Measurements from ENCODE around the gene SPECC1.
"Not testable (repeated sequence)": the region's sequence is repeated elsewhere in the genome, so short reads cannot be mapped to it uniquely, and the experiment has no call there.

Gene SPECC1

DNA sequence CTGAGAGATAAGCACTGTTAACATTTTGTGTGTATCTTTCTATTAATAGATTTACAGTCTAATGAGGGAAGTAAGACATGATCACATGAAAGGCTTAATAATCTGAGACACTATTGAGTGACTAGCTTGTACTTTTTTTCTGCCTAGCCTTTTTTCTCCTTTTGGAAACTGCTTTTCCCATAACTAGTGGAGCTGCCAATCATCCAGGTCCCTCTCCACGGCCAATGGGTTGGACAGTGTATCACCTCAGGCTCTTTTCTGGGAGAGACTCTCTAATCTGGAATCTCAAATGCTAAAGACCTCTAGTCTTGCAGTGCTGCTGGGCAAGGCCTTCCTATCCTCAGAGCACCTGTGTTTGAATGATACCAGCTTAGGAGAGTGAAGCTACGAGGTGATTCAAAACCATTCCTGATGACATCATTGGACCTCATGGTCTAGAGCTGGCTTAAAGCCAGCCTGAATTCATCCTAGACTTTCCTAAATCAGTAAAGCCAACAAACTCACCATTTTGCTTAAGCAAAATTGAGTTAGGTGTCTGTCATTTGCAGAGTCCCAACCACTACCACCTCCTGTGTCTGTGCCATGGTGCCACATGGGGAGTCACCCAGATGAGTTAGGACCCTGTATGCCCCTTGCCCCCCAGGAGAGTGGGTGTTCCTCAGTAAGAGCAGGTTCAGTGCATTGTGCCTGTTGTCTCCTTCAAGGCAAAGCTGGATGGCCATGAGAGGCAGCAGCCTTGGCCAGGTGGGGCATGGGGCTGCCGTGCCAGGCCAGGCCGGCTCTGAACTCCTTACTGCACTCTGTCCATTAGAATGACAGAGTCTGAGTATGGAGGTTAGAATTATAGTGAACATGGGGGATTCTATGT is 62.9 kb downstream of the SPECC1 start:
- peak in 1 of 2 experiments; percentile 21 for DNase-seq
- TF ChIP-seq POLR2A (IDR thresholded peaks at IDR 0.05; ENCODE audit: low read length) (no peak), GATA1 (IDR thresholded peaks at IDR 0.05; ENCODE audit: low read depth, low read length) (no peak)

DNA sequence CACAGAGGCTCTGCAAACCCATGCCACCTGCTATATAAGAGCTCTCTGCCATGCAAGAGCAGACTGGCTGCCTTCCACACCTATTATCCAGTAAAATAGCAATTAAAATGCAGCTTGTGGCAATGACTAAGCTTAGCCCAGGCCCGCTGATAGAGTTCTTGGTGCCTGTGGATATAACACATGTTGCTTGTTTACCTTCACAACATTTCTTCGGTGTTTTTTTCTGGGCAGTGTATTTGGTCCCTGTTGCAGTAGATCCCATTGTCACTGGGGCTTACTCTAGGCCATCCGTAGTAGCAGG is 63.5 kb downstream of the SPECC1 start:
- TF ChIP-seq POLR2A (IDR thresholded peaks at IDR 0.05; ENCODE audit: low read length) (no peak), GATA1 (IDR thresholded peaks at IDR 0.05; ENCODE audit: low read depth, low read length) (no peak)
- no peak for DNase-seq

GRCh38 chr17:20073055-20073979 is 64.2 kb downstream of the SPECC1 start:
- DNase-seq, result peak; percentile 17 to 26
- TF ChIP-seq GATA1 (IDR thresholded peaks at IDR 0.05; ENCODE audit: low read depth, low read length) (no peak), POLR2A (IDR thresholded peaks at IDR 0.05; ENCODE audit: low read length) (no peak)

DNA sequence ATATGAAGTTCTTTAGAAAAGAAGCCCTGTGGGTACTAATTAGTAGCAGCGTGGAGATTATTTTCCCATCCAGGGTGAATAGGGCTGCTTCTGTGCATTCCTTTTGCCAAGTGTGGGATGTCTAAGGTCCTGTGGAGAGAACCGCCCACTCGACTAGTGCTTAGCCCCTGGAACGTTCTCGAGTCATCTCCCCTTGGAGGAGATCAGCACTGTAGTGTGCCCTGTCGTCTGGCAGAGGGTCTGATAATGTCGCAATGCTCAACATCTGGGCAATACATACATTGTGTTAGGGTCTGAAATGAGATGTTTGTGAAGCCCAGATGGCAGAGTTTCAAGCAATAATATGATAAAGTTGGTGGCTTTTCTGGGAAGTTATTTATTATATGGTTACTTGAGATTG is 64.8 kb downstream of the SPECC1 start:
- DNase-seq, result peak in 1 of 2 experiments; percentile 10
- no peak for TF ChIP-seq POLR2A (IDR thresholded peaks at IDR 0.05; ENCODE audit: low read length)
- no peak for TF ChIP-seq GATA1 (IDR thresholded peaks at IDR 0.05; ENCODE audit: low read depth, low read length)

- no peak for TF ChIP-seq POLR2A (IDR thresholded peaks at IDR 0.05; ENCODE audit: low read length)
- no peak for TF ChIP-seq GATA1 (IDR thresholded peaks at IDR 0.05; ENCODE audit: low read depth, low read length)
These were observed 65.3 kb downstream of the SPECC1 start for GRCh38 chr17:20074489-20074888.

GRCh38 chr17:20076137-20076536 is 67.0 kb downstream of the SPECC1 start:
- not testable (repeated sequence) for DNase-seq

More at GRCh38 chr17:20074489-20074888, 65.3 kb downstream of the SPECC1 start:
- no peak for DNase-seq

DNA sequence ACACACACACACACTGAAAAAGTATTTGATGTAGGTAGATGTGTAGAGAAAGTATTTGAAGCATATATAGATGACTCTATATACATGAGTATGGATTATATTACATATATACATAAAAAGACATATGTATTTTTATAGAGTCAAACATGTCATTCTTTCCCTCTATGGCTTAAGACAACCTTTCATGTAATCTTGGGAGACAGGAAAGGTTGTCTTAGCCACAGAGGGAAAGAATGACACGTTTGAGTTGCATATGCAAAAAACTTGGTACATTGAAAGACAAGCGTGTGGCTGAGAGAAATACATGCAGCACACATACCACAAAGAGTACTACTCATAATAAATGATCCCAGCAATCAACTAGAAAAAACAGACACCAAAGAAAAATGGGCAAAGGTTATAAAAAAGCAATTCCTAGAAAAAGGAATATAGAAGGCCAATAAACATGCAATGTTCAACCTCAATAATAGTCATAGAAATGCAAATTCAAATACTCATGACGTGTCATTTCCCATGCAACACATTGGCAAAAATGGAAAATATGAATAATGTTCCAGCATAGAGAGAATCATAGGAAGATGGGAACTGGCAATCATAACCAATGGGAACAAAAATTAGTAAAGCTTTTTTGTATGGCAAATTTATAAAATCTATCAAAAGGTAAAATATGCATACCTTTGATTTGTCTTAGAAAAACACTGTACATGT is 69.0 kb downstream of the SPECC1 start:
- DNase-seq, result no peak
- no peak for TF ChIP-seq POLR2A (IDR thresholded peaks at IDR 0.05; ENCODE audit: low read length)
- TF ChIP-seq GATA1 (IDR thresholded peaks at IDR 0.05; ENCODE audit: low read depth, low read length), result no peak

DNA sequence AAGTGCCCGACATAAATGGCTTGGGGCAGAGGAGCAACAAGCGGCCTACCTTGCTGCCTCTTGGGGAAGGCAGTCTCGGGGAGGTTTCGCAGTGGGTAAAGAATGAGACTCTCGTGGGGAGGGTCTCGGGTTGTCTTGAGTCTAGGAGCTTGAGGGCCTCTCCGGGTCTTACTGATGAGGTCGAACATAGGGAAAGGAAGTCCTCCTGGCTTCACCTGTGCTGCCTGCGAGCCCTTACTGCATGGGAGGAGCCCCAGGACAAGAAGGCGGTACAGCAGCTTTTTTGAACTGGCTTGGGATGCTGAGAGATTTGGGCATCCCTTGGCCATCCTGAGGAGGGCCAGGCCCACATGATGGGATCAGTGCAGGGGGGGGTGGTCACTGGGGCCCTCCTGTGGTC is 71.4 kb downstream of the SPECC1 start:
- DNase-seq, result no peak

DNA sequence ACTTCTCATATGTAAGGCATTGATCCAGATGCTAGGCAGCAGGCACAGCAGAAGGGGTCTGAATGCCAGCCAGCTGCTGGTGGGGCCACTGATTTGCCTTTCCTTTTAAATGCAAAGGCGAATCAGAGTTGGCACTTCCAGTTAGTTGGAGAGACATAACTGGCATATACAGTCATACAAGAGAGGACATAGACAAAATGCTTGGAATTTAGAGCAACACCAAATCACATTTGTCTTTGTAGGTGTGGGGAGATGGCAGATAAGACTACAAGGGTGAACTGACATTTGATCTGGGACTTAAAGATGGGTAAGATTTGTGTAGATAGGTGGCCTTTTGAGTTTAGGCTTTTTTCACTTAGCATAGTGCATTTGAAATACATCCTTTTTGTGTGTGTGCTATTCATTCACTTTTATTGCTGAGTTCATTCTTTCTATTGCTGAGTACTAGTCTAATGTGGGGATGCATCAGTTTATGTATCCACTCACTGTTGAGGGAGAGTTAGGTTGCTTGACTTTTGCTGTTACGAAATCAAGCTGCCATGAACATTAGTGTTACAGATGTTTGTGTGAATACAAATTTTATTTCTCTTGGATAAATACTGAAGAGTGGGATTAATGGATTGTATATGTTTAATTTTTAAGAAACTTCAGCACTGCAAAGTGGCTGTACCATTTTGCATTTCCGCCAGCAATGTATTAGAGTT is 74.1 kb downstream of the SPECC1 start:
- TF ChIP-seq GATA1 (IDR thresholded peaks at IDR 0.05; ENCODE audit: low read depth, low read length) (no peak), POLR2A (IDR thresholded peaks at IDR 0.05; ENCODE audit: low read length) (no peak)
- no peak for DNase-seq

More for the DNA sequence above, 71.4 kb downstream of the SPECC1 start:
- TF ChIP-seq POLR2A (IDR thresholded peaks at IDR 0.05; ENCODE audit: low read length) (no peak), GATA1 (IDR thresholded peaks at IDR 0.05; ENCODE audit: low read depth, low read length) (no peak)

DNA sequence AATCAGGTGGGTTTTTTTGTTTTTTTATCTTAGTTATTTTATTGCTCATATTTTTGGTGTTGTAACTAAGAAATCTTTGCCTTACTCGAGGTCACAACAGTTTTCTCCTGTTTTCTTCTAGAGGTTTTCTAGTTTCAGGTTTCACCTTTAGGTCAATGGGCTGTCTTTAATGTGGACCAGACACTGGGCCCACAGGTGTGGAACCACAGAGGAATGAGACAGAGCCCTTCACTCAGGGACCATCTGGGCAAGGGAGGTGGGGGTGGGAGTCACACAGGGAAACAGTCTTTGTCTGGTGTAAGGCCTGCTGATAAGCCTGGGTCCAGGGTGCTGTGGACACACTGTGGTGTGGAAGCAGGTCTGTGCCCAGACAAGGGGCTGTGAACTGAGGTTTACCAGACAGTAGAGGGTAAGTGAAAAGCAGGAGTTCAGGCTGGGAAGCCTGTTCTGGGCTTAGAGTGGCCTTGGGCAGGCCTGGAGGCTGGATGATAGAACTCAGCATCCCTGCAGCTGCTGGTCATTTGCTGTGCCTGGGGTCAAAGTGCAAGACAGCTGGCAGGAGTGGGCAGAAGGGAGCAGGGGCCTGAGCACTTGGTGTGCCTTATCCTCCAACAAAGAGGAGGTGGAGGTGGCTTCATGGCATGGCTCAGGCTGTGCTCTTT is 75.6 kb downstream of the SPECC1 start:
- TF ChIP-seq POLR2A (IDR thresholded peaks at IDR 0.05; ENCODE audit: low read length) (no peak), GATA1 (IDR thresholded peaks at IDR 0.05; ENCODE audit: low read depth, low read length) (no peak)
- no peak for DNase-seq

GRCh38 chr17:20085283-20085845 is 76.2 kb downstream of the SPECC1 start:
- TF ChIP-seq POLR2A (IDR thresholded peaks at IDR 0.05; ENCODE audit: low read length) (no peak), GATA1 (IDR thresholded peaks at IDR 0.05; ENCODE audit: low read depth, low read length) (no peak)
- no peak for DNase-seq

- DNase-seq, result peak; percentile 66 to 71
- TF ChIP-seq GATA1 (IDR thresholded peaks at IDR 0.05; ENCODE audit: low read depth, low read length), result no peak
- TF ChIP-seq POLR2A (IDR thresholded peaks at IDR 0.05; ENCODE audit: low read length), result no peak
These were observed 77.4 kb downstream of the SPECC1 start for GRCh38 chr17:20086416-20087076.

All from erythroblast (primary cell).